Karpas-422 (cell line): Measurements from ENCODE around the gene DLAT. TPM values are rescaled to one million over a fixed set of nuclear protein-coding genes. Genes with fewer than 3 reads are reported as not detected.

Source experiments
- DNase-seq: peaks from one replicate; pipeline ENCODE4 v3.0.0-alpha.2; 2015
- H2AFZ ChIP-seq: fragments of 200-600 bp; sonication (generic); 2 replicates; pipeline ENCODE4 v1.6.1; 2014; ENCODE audit warnings: antibody characterized with exemption, low read length, mixed read lengths
- H3K27ac ChIP-seq: fragments of 200-600 bp; sonication (generic); 2 replicates; pipeline ENCODE4 v1.5.1; 2014; ENCODE audit warnings: mild to moderate bottlenecking, low read length, moderate library complexity
- H3K27me3 ChIP-seq: fragments of 200-600 bp; sonication (generic); 2 replicates; pipeline ENCODE4 v1.6.1; 2014; ENCODE audit warnings: low read length, mixed read lengths
- H3K36me3 ChIP-seq: fragments of 200-600 bp; sonication (generic); 2 replicates; pipeline ENCODE4 v1.6.1; 2014; ENCODE audit warnings: low read length, mixed read lengths; ENCODE audit not compliant: insufficient read depth
- H3K4me1 ChIP-seq: fragments of 200-600 bp; sonication (generic); 2 replicates; pipeline ENCODE4 v1.6.1; 2014; ENCODE audit warnings: mild to moderate bottlenecking, low read length, mixed read lengths
- H3K4me2 ChIP-seq: fragments of 200-600 bp; sonication (generic); 2 replicates; pipeline ENCODE4 v1.6.1; 2014; ENCODE audit warnings: low read length, low read depth, mild to moderate bottlenecking; ENCODE audit not compliant: poor library complexity, severe bottlenecking
- H3K4me3 ChIP-seq: fragments of 200-600 bp; sonication (generic); 2 replicates; pipeline ENCODE4 v1.5.1; 2014; ENCODE audit warnings: mild to moderate bottlenecking, antibody characterized with exemption, low read length, mixed read lengths
- H3K79me2 ChIP-seq: fragments of 200-600 bp; sonication (generic); 2 replicates; pipeline ENCODE4 v1.6.1; 2014; ENCODE audit warnings: mild to moderate bottlenecking, low read length, mixed read lengths
- H3K9ac ChIP-seq: fragments of 200-600 bp; sonication (generic); 2 replicates; pipeline ENCODE4 v1.6.0; 2014; ENCODE audit warnings: low read length
- H3K9me2 ChIP-seq: fragments of 200-600 bp; sonication (generic), shearing (Covaris generic); replicated peaks from 2 replicates; pipeline ENCODE4 v1.6.0; 2014; ENCODE audit warnings: mild to moderate bottlenecking, low read length, moderate library complexity; ENCODE audit not compliant: insufficient read depth
- H3K9me3 ChIP-seq: fragments of 300-700, 200-600 bp; sonication (generic); 2 replicates; pipeline ENCODE4 v1.6.1; 2014; ENCODE audit warnings: low read length, mixed read lengths
- H4K20me1 ChIP-seq: fragments of 200-600 bp; sonication (generic); 2 replicates; pipeline ENCODE4 v1.6.1; 2014; ENCODE audit warnings: mild to moderate bottlenecking, antibody characterized with exemption, low read length, low read depth; ENCODE audit not compliant: insufficient read depth
- small RNA-seq: library from RNA; depleted of rRNA; stranded (forward); fragments of <200 nt; gene quantifications from one replicate; pipeline ENCODE3, GENCODE V24; 2014
- total RNA-seq: library from RNA; depleted of rRNA; stranded (reverse); fragments of >200 nt; shearing (Covaris generic); gene quantifications from 2 replicates; pipeline ENCODE4 v1.2.3, GENCODE V29; 2014; ENCODE audit warnings: low replicate concordance; rRNA removed

The DLAT gene
- total RNA-seq, 1 experiment from 2014 or later = 39.8 TPM

- no peak for DNase-seq
- no peak overlapping the region for H2AFZ ChIP-seq
Observed at GRCh38 chr11:112097734-112098528, 72.7 kb downstream of the DLAT start.

GRCh38 chr11:112100462-112100861 lies 75.3 kb downstream of the DLAT start:
- no peak overlapping the region for H3K27ac ChIP-seq
- H4K20me1 ChIP-seq = no peaks in the 10 kb centered on the region
- no peaks in the 10 kb centered on the region for H3K4me1 ChIP-seq
- no peaks in the 10 kb centered on the region for H3K36me3 ChIP-seq
- H3K9me2 ChIP-seq = no peaks in the 10 kb centered on the region
- H3K79me2 ChIP-seq = no peaks in the 10 kb centered on the region
- no peaks in the 10 kb centered on the region for H3K27me3 ChIP-seq
- H3K9ac ChIP-seq = no peak overlapping the region
- no peak overlapping the region for H2AFZ ChIP-seq
- H3K4me2 ChIP-seq = no peak overlapping the region
- no peaks in the 10 kb centered on the region for H3K9me3 ChIP-seq
- H3K4me3 ChIP-seq = no peak overlapping the region
- DNase-seq = no peak

More at GRCh38 chr11:112097734-112098528, 72.7 kb downstream of the DLAT start:
- Histone ChIP-seq H3K9me2 (no peaks in the 10 kb centered on the region), H3K79me2 (no peaks in the 10 kb centered on the region), H3K36me3 (no peaks in the 10 kb centered on the region), H3K27ac (no peak overlapping the region), H3K9ac (no peak overlapping the region), H3K4me3 (no peak overlapping the region), H3K27me3 (no peaks in the 10 kb centered on the region), H3K4me1 (no peaks in the 10 kb centered on the region), H3K4me2 (no peak overlapping the region), H3K9me3 (no peaks in the 10 kb centered on the region), H4K20me1 (no peaks in the 10 kb centered on the region)

GRCh38 chr11:112103446-112103845 lies 78.2 kb downstream of the DLAT start:
- no peaks in the 10 kb centered on the region for H3K9me2 ChIP-seq
- no peak overlapping the region for H3K4me2 ChIP-seq
- no peak for DNase-seq

GRCh38 chr11:112106070-112106469 lies 80.9 kb downstream of the DLAT start:
- no peak overlapping the region for H3K4me2 ChIP-seq
- H3K4me1 ChIP-seq = no peaks in the 10 kb centered on the region
- H3K4me3 ChIP-seq = no peak overlapping the region
- no peak overlapping the region for H2AFZ ChIP-seq
- no peak for DNase-seq
- no peaks in the 10 kb centered on the region for H3K9me2 ChIP-seq
- no peaks in the 10 kb centered on the region for H3K79me2 ChIP-seq
- no peaks in the 10 kb centered on the region for H3K9me3 ChIP-seq
- no peaks in the 10 kb centered on the region for H4K20me1 ChIP-seq
- H3K27ac ChIP-seq = no peak overlapping the region
- H3K9ac ChIP-seq = no peak overlapping the region
- no peaks in the 10 kb centered on the region for H3K36me3 ChIP-seq
- H3K27me3 ChIP-seq = no peaks in the 10 kb centered on the region

More at GRCh38 chr11:112103446-112103845, 78.2 kb downstream of the DLAT start:
- Histone ChIP-seq H3K9ac (no peak overlapping the region), H2AFZ (no peak overlapping the region), H3K9me3 (no peaks in the 10 kb centered on the region), H3K4me3 (no peak overlapping the region), H3K4me1 (no peaks in the 10 kb centered on the region), H3K79me2 (no peaks in the 10 kb centered on the region), H3K36me3 (no peaks in the 10 kb centered on the region), H4K20me1 (no peaks in the 10 kb centered on the region), H3K27ac (no peak overlapping the region), H3K27me3 (no peaks in the 10 kb centered on the region)

Small RNA genes lying within 50 kb of the gene (small RNA-seq; reads per million reads assigned to genes)
- not detected for gene AP000907.3
- gene RNU6-893P = not detected

Other genes starting within 250 kb of the DLAT start
- gene ALG9, start 153.8 kb upstream of the DLAT start, total RNA-seq = 8.0 and 14.2 TPM in 2 replicates
- 2.5 and 5.2 TPM in 2 replicates for gene FDXACB1, start 146.2 kb upstream of the DLAT start, total RNA-seq
- gene CFAP68, start 145.9 kb upstream of the DLAT start, total RNA-seq = 31.5 and 40.7 TPM in 2 replicates
- not detected in 2 replicates for gene CRYAB, start 113.6 kb upstream of the DLAT start, total RNA-seq
- not detected in 2 replicates for gene HSPB2, start 112.7 kb upstream of the DLAT start, total RNA-seq
- not detected in 2 replicates for gene C11orf52, start 106.5 kb upstream of the DLAT start, total RNA-seq
- gene DIXDC1, start 88.1 kb upstream of the DLAT start, total RNA-seq = 2.0 and 2.8 TPM in 2 replicates
- gene PIH1D2, start 48.6 kb downstream of the DLAT start, total RNA-seq = 1.3 and 1.4 TPM in 2 replicates
- gene NKAPD1, start 48.9 kb downstream of the DLAT start, total RNA-seq = 11.5 and 11.7 TPM in 2 replicates
- 53.3 and 73.4 TPM in 2 replicates for gene TIMM8B, start 61.3 kb downstream of the DLAT start, total RNA-seq
- gene SDHD, start 61.5 kb downstream of the DLAT start, total RNA-seq = 57.4 and 79.6 TPM in 2 replicates
- gene IL18, start 138.7 kb downstream of the DLAT start, total RNA-seq = not detected in 2 replicates
- gene TEX12, start 142.0 kb downstream of the DLAT start, total RNA-seq = not detected in 2 replicates
- 0.40 and 1.1 TPM in 2 replicates for gene BCO2, start 150.1 kb downstream of the DLAT start, total RNA-seq
- 11.4 and 28.6 TPM in 2 replicates for gene PTS, start 201.0 kb downstream of the DLAT start, total RNA-seq
- not detected in 2 replicates for gene PLET1, start 235.5 kb downstream of the DLAT start, total RNA-seq